HG03159 (cell line): ENCODE results near the gene ADAMTSL5.

Source experiments
- ATAC-seq: cut with Tn5 transposase; IDR thresholded peaks from one replicate; pipeline ENCODE4 v1.9.1; 2021; ENCODE audit warnings: mild to moderate bottlenecking, moderate library complexity; ENCODE audit not compliant: unreplicated experiment

The ADAMTSL5 gene

GRCh38 chr19:1468274-1468820, 44.5 kb downstream of the ADAMTSL5 start:
- no peak for ATAC-seq

- no peak for ATAC-seq
Observed at GRCh38 chr19:1467490-1468273, 45.1 kb downstream of the ADAMTSL5 start.

GRCh38 chr19:1467215-1467489, 45.7 kb downstream of the ADAMTSL5 start:
- no peak for ATAC-seq

- ATAC-seq = no peak
Observed at GRCh38 chr19:1466461-1467214, 46.2 kb downstream of the ADAMTSL5 start.

GRCh38 chr19:1466018-1466460, 46.8 kb downstream of the ADAMTSL5 start:
- no peak for ATAC-seq

GRCh38 chr19:1465191-1466016, 47.4 kb downstream of the ADAMTSL5 start:
- no peak for ATAC-seq

- ATAC-seq = no peak
Observed at GRCh38 chr19:1461862-1462261, 51.0 kb downstream of the ADAMTSL5 start.

- ATAC-seq = no peak
Observed at GRCh38 chr19:1460033-1460995, 52.5 kb downstream of the ADAMTSL5 start.

- no peak for ATAC-seq
Observed at GRCh38 chr19:1459479-1459878, 53.3 kb downstream of the ADAMTSL5 start.

- no peak for ATAC-seq
Observed at GRCh38 chr19:1457892-1458291, 54.9 kb downstream of the ADAMTSL5 start.

- no peak for ATAC-seq
Observed at GRCh38 chr19:1457031-1457739, 55.6 kb downstream of the ADAMTSL5 start.

GRCh38 chr19:1456121-1456900, 56.5 kb downstream of the ADAMTSL5 start:
- ATAC-seq = no peak

- no peak for ATAC-seq
Observed at GRCh38 chr19:1455336-1456120, 57.3 kb downstream of the ADAMTSL5 start.
